Esophagus muscularis mucosa (tissue), 4 donors: Measurements from ENCODE around the gene TRIM28. TPM values are rescaled to one million over a fixed set of nuclear protein-coding genes. Genes with fewer than 3 reads are reported as not detected.

Experiments used
- DNase-seq: peaks from one replicate; pipeline ENCODE4 v3.0.0-alpha.2; 2017; ENCODE audit errors: extremely low spot score
- H3K27ac ChIP-seq, 4 donors: fragments of 200-600 bp; sonication (generic); replicated peaks in 1 of 4; 1 replicate in 3 of 4; 2 replicates in 1 of 4; pipeline ENCODE4 v1.5.1; 2016 to 2019; ENCODE audit warnings: mild to moderate bottlenecking in 1 of 4
- H3K27me3 ChIP-seq, 4 donors: fragments of 200-600 bp; sonication (generic); one replicate each; pipeline versions ENCODE4 v1.5.1 to v1.6.0; 2016 to 2019
- H3K36me3 ChIP-seq, 4 donors: fragments of 200-600 bp; sonication (generic); one replicate each; pipeline ENCODE4 v1.5.1; 2016 to 2019
- H3K4me1 ChIP-seq, 4 donors: fragments of 200-600 bp; sonication (generic); one replicate each; pipeline ENCODE4 v1.5.1; 2016 to 2019
- H3K4me3 ChIP-seq, 4 donors: fragments of 200-600 bp; sonication (generic); 1 replicate in 2 of 4; 2 replicates in 2 of 4; pipeline ENCODE4 v1.5.1; 2016 to 2019; ENCODE audit warnings: mild to moderate bottlenecking in 4 of 4, moderate library complexity in 1 of 4
- H3K9me3 ChIP-seq, 4 donors: fragments of 200-600 bp; sonication (generic); 1 replicate in 3 of 4; 2 replicates in 1 of 4; pipeline ENCODE4 v1.5.1; 2016 to 2019
- EP300 ChIP-seq: sonication (generic); formaldehyde crosslinking; IDR thresholded peaks from one replicate; pipeline ENCODE4 v1.6.1; 2017; ENCODE audit warnings: antibody characterized with exemption
- POLR2A ChIP-seq: fragments of 450-650 bp; IDR thresholded peaks from one replicate; pipeline ENCODE4 v1.6.1; 2017; ENCODE audit warnings: antibody characterized with exemption, moderate library complexity, mild to moderate bottlenecking, low read depth
- POLR2AphosphoS5 ChIP-seq, 2 donors: sonication (generic); formaldehyde crosslinking; IDR thresholded peaks; one replicate each; pipeline ENCODE4 v1.6.1; 2017; ENCODE audit warnings: antibody characterized with exemption in 2 of 2
- WGBS: methylation state at CpG from one replicate; pipeline ENCODE4 v1.1.5; 2018; 5-methylcytosine and 5-hydroxymethylcytosine counted together
- intact Hi-C: fragments of 100-400 bp; cut with DNase I; formaldehyde crosslinking; loops from one replicate; pipeline ENCODE4 v1.15.1; 2023
- total RNA-seq, 4 donors: library from RNA; depleted of rRNA; stranded (reverse); fragments of >200 nt; gene quantifications; one replicate each; pipeline versions ENCODE4 v1.1.0 to v1.2.1, GENCODE V29; 2016
- TF ChIP-seq, protein P1 (sequence below), 3 experiments: fragments of 200-600 bp in 2 of 3; fragments of 450-650 bp in 1 of 3; sonication (generic) in 2 of 3; IDR thresholded peaks; one replicate each; pipeline ENCODE4 v1.5.1; 2017 to 2019; ENCODE audit warnings: antibody characterized with exemption in 3 of 3, mild to moderate bottlenecking in 2 of 3, moderate library complexity in 1 of 3

TRIM28 gene
- total RNA-seq, 4 donors from 2014 or later, result 152 to 319 (median 264) TPM

DNA sequence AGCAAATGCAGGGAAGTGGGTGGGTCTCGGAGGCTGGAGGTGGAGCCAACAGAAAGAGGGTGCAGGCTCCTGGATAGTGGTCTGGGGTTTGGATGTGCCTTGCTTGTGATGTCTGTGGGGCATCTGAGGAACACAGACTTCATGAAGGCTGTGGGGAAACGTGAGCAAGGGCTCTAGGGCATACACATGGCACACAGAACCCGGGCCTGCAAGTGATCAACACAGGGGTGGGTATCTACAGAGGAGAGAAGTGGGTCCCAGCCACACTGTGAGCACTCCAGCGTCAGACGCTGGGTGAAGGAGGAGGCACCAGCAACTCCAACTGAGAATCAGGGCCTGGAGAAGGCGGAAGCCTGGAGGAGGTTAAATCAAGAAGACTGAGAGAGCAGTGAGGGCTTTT lies 20.0 kb downstream of the TRIM28 start:
- no peak overlapping the region for H3K4me3 ChIP-seq
- H3K4me1 ChIP-seq, result peaks cover 32 to 45% (median 45%) of the 10 kb centered on the region in 4 donors
- intact Hi-C loops, result no loop called here
- 74% methylated on average over 6 of the region's 6 CpGs for WGBS
- TF ChIP-seq POLR2AphosphoS5 (IDR thresholded peaks at IDR 0.05) (no peak), EP300 (no peak), POLR2A (no peak)
- TF ChIP-seq, protein P1, sequence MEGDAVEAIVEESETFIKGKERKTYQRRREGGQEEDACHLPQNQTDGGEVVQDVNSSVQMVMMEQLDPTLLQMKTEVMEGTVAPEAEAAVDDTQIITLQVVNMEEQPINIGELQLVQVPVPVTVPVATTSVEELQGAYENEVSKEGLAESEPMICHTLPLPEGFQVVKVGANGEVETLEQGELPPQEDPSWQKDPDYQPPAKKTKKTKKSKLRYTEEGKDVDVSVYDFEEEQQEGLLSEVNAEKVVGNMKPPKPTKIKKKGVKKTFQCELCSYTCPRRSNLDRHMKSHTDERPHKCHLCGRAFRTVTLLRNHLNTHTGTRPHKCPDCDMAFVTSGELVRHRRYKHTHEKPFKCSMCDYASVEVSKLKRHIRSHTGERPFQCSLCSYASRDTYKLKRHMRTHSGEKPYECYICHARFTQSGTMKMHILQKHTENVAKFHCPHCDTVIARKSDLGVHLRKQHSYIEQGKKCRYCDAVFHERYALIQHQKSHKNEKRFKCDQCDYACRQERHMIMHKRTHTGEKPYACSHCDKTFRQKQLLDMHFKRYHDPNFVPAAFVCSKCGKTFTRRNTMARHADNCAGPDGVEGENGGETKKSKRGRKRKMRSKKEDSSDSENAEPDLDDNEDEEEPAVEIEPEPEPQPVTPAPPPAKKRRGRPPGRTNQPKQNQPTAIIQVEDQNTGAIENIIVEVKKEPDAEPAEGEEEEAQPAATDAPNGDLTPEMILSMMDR (IDR thresholded peaks at IDR 0.05), result no peak
- H3K36me3 ChIP-seq, result peaks cover 0 to 18% (median 10%) of the 10 kb centered on the region in 4 donors
- peaks cover 0 to 8% (median 0%) of the 10 kb centered on the region in 4 donors for H3K27me3 ChIP-seq
- DNase-seq, result no peak
- no peak overlapping the region for H3K27ac ChIP-seq
- H3K9me3 ChIP-seq, result no peaks in the 10 kb centered on the region

DNA sequence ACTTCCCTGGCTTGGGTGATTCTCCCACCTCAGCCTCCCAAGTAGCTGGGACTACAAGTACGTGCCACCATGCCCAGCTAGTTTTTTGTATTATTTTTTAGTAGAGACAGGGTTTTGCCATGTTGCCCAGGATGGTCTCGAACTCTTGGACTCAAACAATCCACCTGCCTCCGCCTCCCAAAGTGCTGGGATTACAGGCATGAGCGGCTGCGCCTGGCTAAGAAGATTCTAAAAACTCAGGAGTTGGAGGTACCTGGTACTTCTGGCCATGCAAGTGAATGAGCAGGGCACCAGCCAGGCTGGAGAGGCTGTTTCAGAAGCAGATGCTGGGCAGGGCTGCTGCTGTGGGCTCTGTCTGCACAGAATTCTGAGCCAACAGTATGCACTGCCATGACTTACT lies 23.1 kb downstream of the TRIM28 start:
- no peak overlapping the region for H3K27ac ChIP-seq
- peaks cover 4 to 44% (median 32%) of the 10 kb centered on the region in 4 donors for H3K36me3 ChIP-seq
- H3K27me3 ChIP-seq, result peaks cover 0 to 8% (median 0%) of the 10 kb centered on the region in 4 donors
- 91% methylated on average over 5 of the region's 5 CpGs for WGBS
- no peak overlapping the region for H3K4me3 ChIP-seq
- H3K4me1 ChIP-seq, result peaks cover 18 to 30% (median 22%) of the 10 kb centered on the region in 4 donors
- H3K9me3 ChIP-seq, result no peaks in the 10 kb centered on the region
- no peak for DNase-seq
- intact Hi-C loops, result no loop called here
- no peak for TF ChIP-seq EP300
- no peak for TF ChIP-seq POLR2AphosphoS5 (IDR thresholded peaks at IDR 0.05)
- TF ChIP-seq, protein P1 (IDR thresholded peaks at IDR 0.05), result no peak
- TF ChIP-seq POLR2A, result no peak

DNA sequence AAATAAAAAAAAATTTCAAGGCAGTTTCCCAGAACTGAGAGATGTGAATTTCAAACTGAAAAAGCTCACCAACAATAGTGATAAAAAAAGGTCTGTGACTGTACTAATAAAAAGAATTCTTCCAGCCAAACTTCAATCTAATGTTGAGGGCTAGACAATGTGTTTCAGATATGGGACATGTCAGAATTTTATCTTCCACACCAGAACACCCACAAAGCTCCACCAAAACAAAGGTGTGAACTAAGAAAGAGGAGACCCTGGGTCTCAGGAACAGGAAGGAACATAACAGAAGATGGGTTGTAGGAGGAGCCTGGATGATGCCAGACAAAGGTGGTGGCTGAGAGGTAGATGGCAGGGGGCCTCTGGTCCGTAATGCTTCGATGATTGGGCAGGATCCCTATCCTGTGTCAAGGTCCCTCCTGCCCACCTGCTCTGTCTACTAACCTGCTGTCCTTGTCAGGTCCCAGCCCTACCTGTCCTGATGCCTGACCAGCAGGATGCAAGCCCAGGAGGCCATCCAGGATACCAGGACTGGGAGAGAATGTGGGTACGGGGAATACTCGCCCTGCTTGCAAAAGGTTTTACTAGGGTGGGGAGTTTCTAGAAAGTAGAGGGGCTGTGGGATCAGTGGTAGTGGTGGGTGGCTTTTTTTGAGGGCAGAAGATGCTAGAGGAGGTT lies 24.7 kb downstream of the TRIM28 start:
- 92% methylated on average over 4 of the region's 4 CpGs for WGBS
- Histone ChIP-seq H3K27ac (no peak overlapping the region), H3K4me1 (peaks cover 8 to 20% (median 13%) of the 10 kb centered on the region in 4 donors), H3K4me3 (no peak overlapping the region), H3K9me3 (no peaks in the 10 kb centered on the region), H3K27me3 (no peaks in the 10 kb centered on the region), H3K36me3 (peaks cover 4 to 44% (median 32%) of the 10 kb centered on the region in 4 donors)
- intact Hi-C loops, result no loop called here
- DNase-seq, result no peak
- TF ChIP-seq EP300, result no peak
- TF ChIP-seq, protein P1 (IDR thresholded peaks at IDR 0.05), result no peak

DNA sequence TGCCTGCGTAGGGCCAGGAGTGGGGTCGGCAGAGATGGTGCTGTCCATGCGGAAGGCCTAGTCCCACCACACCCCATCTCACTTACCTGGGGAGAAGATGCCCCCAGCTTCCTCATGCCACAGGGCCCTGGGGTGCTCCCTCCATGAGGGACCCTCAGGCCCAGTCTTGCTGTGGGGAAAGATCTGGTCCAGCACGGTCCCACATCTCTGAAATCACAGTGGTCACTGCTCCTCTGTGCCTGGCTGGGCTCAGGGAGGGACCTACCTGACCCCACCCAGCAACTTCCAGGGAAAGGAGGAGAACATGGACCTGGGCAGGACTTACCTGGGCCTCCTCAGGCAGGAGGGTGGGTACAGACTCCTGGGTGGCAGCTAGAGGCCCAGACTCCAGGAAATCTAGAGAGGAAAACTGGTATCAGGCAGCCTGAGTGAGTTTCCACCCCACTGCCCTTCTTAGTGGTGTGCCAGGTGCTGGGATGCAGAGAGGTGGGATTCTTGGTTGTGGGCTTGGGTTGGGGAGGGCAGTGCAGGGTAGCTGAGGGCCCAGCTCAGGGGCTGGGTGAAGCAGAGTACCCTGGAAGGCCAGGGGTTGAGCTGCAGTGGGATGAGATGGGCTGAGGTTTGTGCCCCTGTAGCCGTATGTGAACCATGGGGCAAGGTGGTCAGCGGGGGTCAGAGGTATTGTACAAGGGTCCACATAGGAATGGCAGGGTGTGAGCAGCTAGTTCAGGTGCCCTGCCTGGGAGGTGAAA lies 25.5 kb downstream of the TRIM28 start:
- no peaks in the 10 kb centered on the region for H3K9me3 ChIP-seq
- TF ChIP-seq, protein P1 (IDR thresholded peaks at IDR 0.05), result no peak
- TF ChIP-seq EP300, result no peak
- TF ChIP-seq POLR2AphosphoS5 (IDR thresholded peaks at IDR 0.05), result no peak
- no peak for TF ChIP-seq POLR2A
- peaks cover 12 to 24% (median 19%) of the 10 kb centered on the region in 4 donors for H3K4me1 ChIP-seq
- no peak overlapping the region for H3K4me3 ChIP-seq
- H3K27ac ChIP-seq, result no peak overlapping the region
- DNase-seq, result no peak
- intact Hi-C loops, result no loop called here
- WGBS, result 98% methylated on average over 5 of the region's 6 CpGs
- H3K36me3 ChIP-seq, result peaks cover 4 to 44% (median 32%) of the 10 kb centered on the region in 4 donors
- H3K27me3 ChIP-seq, result no peaks in the 10 kb centered on the region
